Gastroesophageal sphincter (tissue), 4 donors: ENCODE data around the gene TAF7. TPM values are rescaled to one million over a fixed set of nuclear protein-coding genes. Genes with fewer than 3 reads are reported as not detected.
A peak's percentile ranks its signal among the peaks of the same experiment; 100 is the strongest.

Experiments used
- ATAC-seq: fragments of 150-250 bp; one replicate; pipeline ENCODE4 v1.9.1; 2016; ENCODE audit warnings: mild to moderate bottlenecking, moderate library complexity
- H3K27ac ChIP-seq, 4 donors: fragments of 200-600 bp; sonication (generic) in 3 of 4; 1 replicate in 3 of 4; 2 replicates in 1 of 4; pipeline ENCODE4 v1.5.1; 2016 to 2019
- H3K27me3 ChIP-seq: fragments of 200-600 bp; sonication (generic); one replicate; pipeline ENCODE4 v1.5.1; 2019
- H3K36me3 ChIP-seq, 2 donors: fragments of 200-600 bp; sonication (generic); one replicate each; pipeline ENCODE4 v1.5.1; 2019; ENCODE audit warnings: control low read depth in 1 of 2
- H3K4me1 ChIP-seq, 3 donors: fragments of 200-600 bp; sonication (generic); 1 replicate in 2 of 3; 2 replicates in 1 of 3; pipeline ENCODE4 v1.5.1; 2016 to 2019; ENCODE audit warnings: control low read depth in 2 of 3
- H3K4me3 ChIP-seq, 2 donors: fragments of 200-600 bp; sonication (generic); one replicate each; pipeline ENCODE4 v1.5.1; 2019; ENCODE audit warnings: mild to moderate bottlenecking in 1 of 2, moderate library complexity in 1 of 2
- H3K9me3 ChIP-seq, 3 donors: fragments of 200-600 bp; sonication (generic); one replicate each; pipeline ENCODE4 v1.5.1; 2017 to 2019; ENCODE audit warnings: control low read depth in 2 of 3
- EP300 ChIP-seq: sonication (generic); formaldehyde crosslinking; IDR thresholded peaks from one replicate; pipeline ENCODE4 v1.6.1; 2017; ENCODE audit warnings: antibody characterized with exemption, mild to moderate bottlenecking
- POLR2A ChIP-seq, 2 donors: fragments of 450-650 bp; IDR thresholded peaks; one replicate each; pipeline ENCODE4 v1.6.1; 2017; ENCODE audit warnings: antibody characterized with exemption in 2 of 2, mild to moderate bottlenecking in 2 of 2, moderate library complexity in 1 of 2
- POLR2AphosphoS5 ChIP-seq: sonication (generic); formaldehyde crosslinking; IDR thresholded peaks from one replicate; pipeline ENCODE4 v1.6.1; 2017; ENCODE audit warnings: antibody characterized with exemption
- WGBS, 2 donors: methylation state at CpG; one replicate each; pipeline ENCODE4 v1.1.5; 2018; ENCODE audit warnings: low coverage in 1 of 2; 5-methylcytosine and 5-hydroxymethylcytosine counted together
- total RNA-seq, 4 donors: library from RNA; depleted of rRNA; stranded (reverse); fragments of >200 nt; gene quantifications; one replicate each; pipeline ENCODE4 v1.1.0, GENCODE V29; 2016
- TF ChIP-seq, protein P1 (sequence below), 4 experiments: fragments of 200-600 bp in 2 of 4; fragments of 450-650 bp in 2 of 4; sonication (generic) in 1 of 4; IDR thresholded peaks; one replicate each; pipeline ENCODE4 v1.5.1; 2017 to 2019; ENCODE audit warnings: antibody characterized with exemption in 4 of 4, mild to moderate bottlenecking in 2 of 4, moderate library complexity in 2 of 4

The TAF7 gene
- total RNA-seq, 4 donors from 2014 or later: 58.7 to 75.9 (median 61.4) TPM

GRCh38 chr5:141359790-141360426 is 39.3 kb upstream of the TAF7 start, which contains the start of gene PCDHGB2:
Gene PCDHGB2 (plus strand): TSS chr5:141359994. CDS start chr5:141360136, 142 bp downstream.
- peaks cover 0 to 100% (median 4%) of the 10 kb centered on the region in 3 donors for H3K9me3 ChIP-seq
- peaks cover 28% of the 10 kb centered on the region for H3K27me3 ChIP-seq
- no peaks in the 10 kb centered on the region for H3K4me1 ChIP-seq
- H3K27ac ChIP-seq: no peak within 1 kb of the TSS
- ATAC-seq: no peak
- 15 to 18% methylated on average over 12 to 16 of the region's 24 CpGs for WGBS, 2 donors
- H3K4me3 ChIP-seq: peak within 1 kb of the TSS; percentile 25 to 34
- TF ChIP-seq, protein P1, sequence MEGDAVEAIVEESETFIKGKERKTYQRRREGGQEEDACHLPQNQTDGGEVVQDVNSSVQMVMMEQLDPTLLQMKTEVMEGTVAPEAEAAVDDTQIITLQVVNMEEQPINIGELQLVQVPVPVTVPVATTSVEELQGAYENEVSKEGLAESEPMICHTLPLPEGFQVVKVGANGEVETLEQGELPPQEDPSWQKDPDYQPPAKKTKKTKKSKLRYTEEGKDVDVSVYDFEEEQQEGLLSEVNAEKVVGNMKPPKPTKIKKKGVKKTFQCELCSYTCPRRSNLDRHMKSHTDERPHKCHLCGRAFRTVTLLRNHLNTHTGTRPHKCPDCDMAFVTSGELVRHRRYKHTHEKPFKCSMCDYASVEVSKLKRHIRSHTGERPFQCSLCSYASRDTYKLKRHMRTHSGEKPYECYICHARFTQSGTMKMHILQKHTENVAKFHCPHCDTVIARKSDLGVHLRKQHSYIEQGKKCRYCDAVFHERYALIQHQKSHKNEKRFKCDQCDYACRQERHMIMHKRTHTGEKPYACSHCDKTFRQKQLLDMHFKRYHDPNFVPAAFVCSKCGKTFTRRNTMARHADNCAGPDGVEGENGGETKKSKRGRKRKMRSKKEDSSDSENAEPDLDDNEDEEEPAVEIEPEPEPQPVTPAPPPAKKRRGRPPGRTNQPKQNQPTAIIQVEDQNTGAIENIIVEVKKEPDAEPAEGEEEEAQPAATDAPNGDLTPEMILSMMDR (IDR thresholded peaks at IDR 0.05): peak in 2 of 4 experiments; percentile 15 to 21
- TF ChIP-seq POLR2AphosphoS5 (no peak), POLR2A (IDR thresholded peaks at IDR 0.05) (no peak), EP300 (no peak)
- H3K36me3 ChIP-seq: peaks cover 0 to 30% of the 10 kb centered on the region in 2 donors

DNA sequence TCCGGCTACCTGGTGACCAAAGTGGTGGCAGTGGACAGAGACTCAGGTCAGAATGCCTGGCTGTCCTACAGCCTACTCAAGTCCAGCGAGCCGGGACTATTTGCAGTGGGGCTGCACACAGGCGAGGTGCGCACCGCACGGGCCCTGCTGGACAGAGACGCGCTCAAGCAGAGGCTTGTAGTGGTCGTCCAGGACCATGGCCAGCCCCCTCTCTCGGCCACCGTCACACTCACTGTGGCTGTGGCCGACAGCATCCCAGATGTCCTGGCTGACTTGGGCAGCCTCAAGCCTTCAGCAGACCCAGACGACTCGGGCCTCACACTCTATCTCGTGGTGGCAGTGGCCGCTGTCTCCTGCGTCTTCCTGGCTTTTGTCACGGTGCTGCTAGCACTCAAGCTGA is 36.4 kb upstream of the TAF7 start:
- no CpG with 5 or more reads among the region's 19 CpGs for WGBS, 2 donors
- Histone ChIP-seq H3K27me3 (peaks cover 24% of the 10 kb centered on the region), H3K4me1 (no peaks in the 10 kb centered on the region), H3K4me3 (no peak overlapping the region), H3K27ac (no peak overlapping the region), H3K36me3 (peaks cover 0 to 26% of the 10 kb centered on the region in 2 donors), H3K9me3 (peaks cover 0 to 98% (median 4%) of the 10 kb centered on the region in 3 donors)
- no peak for ATAC-seq
- TF ChIP-seq, protein P1 (IDR thresholded peaks at IDR 0.05): no peak
- no peak for TF ChIP-seq POLR2A (IDR thresholded peaks at IDR 0.05)
- no peak for TF ChIP-seq POLR2AphosphoS5
- TF ChIP-seq EP300: no peak

DNA sequence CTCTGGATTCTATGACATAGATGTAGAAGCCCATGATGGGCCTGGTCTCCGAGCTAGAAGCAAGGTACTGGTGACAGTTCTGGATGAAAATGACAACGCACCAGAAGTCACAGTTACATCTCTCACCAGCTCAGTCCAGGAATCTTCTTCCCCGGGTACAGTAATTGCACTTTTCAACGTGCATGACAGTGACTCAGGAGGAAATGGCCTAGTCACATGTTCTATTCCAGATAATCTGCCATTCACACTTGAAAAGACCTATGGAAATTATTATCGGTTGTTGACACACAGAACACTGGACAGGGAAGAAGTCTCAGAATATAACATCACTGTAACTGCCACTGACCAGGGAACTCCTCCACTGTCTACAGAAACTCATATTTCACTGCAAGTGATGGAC is 35.5 kb upstream of the TAF7 start:
- peaks cover 0 to 26% of the 10 kb centered on the region in 2 donors for H3K36me3 ChIP-seq
- H3K4me3 ChIP-seq: no peak overlapping the region
- no peak overlapping the region for H3K27ac ChIP-seq
- peaks cover 0 to 98% (median under 1%) of the 10 kb centered on the region in 3 donors for H3K9me3 ChIP-seq
- 66 to 68% methylated on average over 4 to 5 of the region's 5 CpGs for WGBS, 2 donors
- no peak for ATAC-seq
- TF ChIP-seq, protein P1 (IDR thresholded peaks at IDR 0.05): no peak
- TF ChIP-seq POLR2AphosphoS5: no peak
- no peak for TF ChIP-seq EP300
- TF ChIP-seq POLR2A (IDR thresholded peaks at IDR 0.05): no peak
- H3K27me3 ChIP-seq: peaks cover 26% of the 10 kb centered on the region
- H3K4me1 ChIP-seq: no peaks in the 10 kb centered on the region

- peaks cover 28% of the 10 kb centered on the region for H3K27me3 ChIP-seq
- ATAC-seq: no peak
- no peaks in the 10 kb centered on the region for H3K4me1 ChIP-seq
- H3K9me3 ChIP-seq: peaks cover 0 to 98% (median 0%) of the 10 kb centered on the region in 3 donors
- WGBS, 2 donors: 43% methylated on average over 18 of the region's 24 CpGs; no CpG with 5 or more reads in 1 of the 2 donors
- peaks cover 0 to 26% of the 10 kb centered on the region in 2 donors for H3K36me3 ChIP-seq
- H3K4me3 ChIP-seq: peak overlapping the region in 1 of 2 donors; percentile 38
- TF ChIP-seq EP300 (no peak), POLR2AphosphoS5 (no peak), POLR2A (IDR thresholded peaks at IDR 0.05) (no peak)
- TF ChIP-seq, protein P1 (IDR thresholded peaks at IDR 0.05): no peak
- no peak overlapping the region for H3K27ac ChIP-seq
Measured at GRCh38 chr5:141355641-141356040, 35.1 kb upstream of the TAF7 start.
